OCI-LY7 (cell line): ENCODE measurements around the gene ATP6V1C2. TPM values are rescaled to one million over a fixed set of nuclear protein-coding genes. Genes with fewer than 3 reads are reported as not detected.
"Not testable (repeated sequence)": the region's sequence is repeated elsewhere in the genome, so short reads cannot be mapped to it uniquely, and the experiment has no call there.

ENCODE experiments used
- BruUV-seq: library from RNA; stranded (reverse); fragments of 400-500 nt; replicated peaks from 2 replicates; lab custom pipeline; 2021; lab: Mats Ljungman, UMichigan
- CTCF ChIA-PET: fragments of 300-600 bp; sonication (Branson Sonifier 250); formaldehyde crosslinking; loops from one replicate; lab custom pipeline; 2022; ENCODE audit warnings: antibody characterized with exemption; ENCODE audit not compliant: unreplicated experiment; lab: Charles Lee
- POLR2A ChIA-PET: fragments of 300-600 bp; sonication (Branson Sonifier 250); formaldehyde crosslinking; loops from one replicate; lab custom pipeline; 2022; ENCODE audit warnings: antibody characterized with exemption; lab: Charles Lee
- DNase-seq: peaks from one replicate; pipeline ENCODE4 v3.0.0-alpha.2; 2015; ENCODE audit warnings: low spot score
- H2AFZ ChIP-seq: fragments of 200-600 bp; sonication (generic), shearing (Covaris generic); 2 replicates; pipeline ENCODE4 v1.6.1; 2014; ENCODE audit warnings: mild to moderate bottlenecking, antibody characterized with exemption, low read length, moderate library complexity
- H3K27ac ChIP-seq: fragments of 200-600 bp; sonication (generic); 2 replicates; pipeline ENCODE4 v1.5.1; 2014; ENCODE audit warnings: mixed run types, low read depth, mild to moderate bottlenecking, moderate library complexity, low read length, inconsistent platforms; ENCODE audit not compliant: poor library complexity, severe bottlenecking
- H3K36me3 ChIP-seq: fragments of 200-600 bp; sonication (generic); 2 replicates; pipeline ENCODE4 v1.6.1; 2014; ENCODE audit warnings: mild to moderate bottlenecking, antibody characterized with exemption, low read length, moderate library complexity, mixed read lengths; ENCODE audit not compliant: insufficient read depth
- H3K4me1 ChIP-seq: fragments of 200-600 bp; sonication (generic); 2 replicates; pipeline ENCODE4 v1.5.1; 2014; ENCODE audit warnings: mild to moderate bottlenecking, low read length; ENCODE audit not compliant: insufficient read depth, poor library complexity, severe bottlenecking
- H3K4me2 ChIP-seq: fragments of 200-600 bp; sonication (generic); 2 replicates; pipeline ENCODE4 v1.6.1; 2014; ENCODE audit warnings: mild to moderate bottlenecking, low read length
- H3K4me3 ChIP-seq: fragments of 200-600 bp; sonication (generic); 2 replicates; pipeline ENCODE4 v1.5.1; 2014; ENCODE audit warnings: mild to moderate bottlenecking, low read depth, low read length; ENCODE audit not compliant: poor library complexity, severe bottlenecking
- H3K79me2 ChIP-seq: fragments of 200-600 bp; sonication (generic); 2 replicates; pipeline ENCODE4 v1.6.1; 2016; ENCODE audit warnings: low read depth, mild to moderate bottlenecking, low read length, moderate library complexity, mixed read lengths; ENCODE audit not compliant: insufficient read depth
- H3K9me2 ChIP-seq: fragments of 200-600 bp; sonication (generic); 2 replicates; pipeline ENCODE4 v1.6.1; 2016; ENCODE audit warnings: mild to moderate bottlenecking, low read length, mixed read lengths; ENCODE audit not compliant: insufficient read depth
- H3K9me3 ChIP-seq: fragments of 200-600 bp; sonication (generic); 2 replicates; pipeline ENCODE4 v1.6.1; 2014; ENCODE audit warnings: mild to moderate bottlenecking, mixed run types, low read length, mixed read lengths
- H4K20me1 ChIP-seq: fragments of 200-600 bp; sonication (generic); 2 replicates; pipeline ENCODE4 v1.6.1; 2014; ENCODE audit warnings: mild to moderate bottlenecking, antibody characterized with exemption, low read length, moderate library complexity, mixed read lengths; ENCODE audit not compliant: insufficient read depth
- CTCF ChIP-seq: fragments of 200-600 bp; sonication (generic); conservative IDR thresholded peaks from 2 replicates; pipeline ENCODE4 v1.5.1; 2014; ENCODE audit warnings: mild to moderate bottlenecking, antibody characterized with exemption, low read length, moderate library complexity, mixed read lengths
- EZH2phosphoT487 ChIP-seq: fragments of 200-600 bp; sonication (generic); IDR thresholded peaks from 2 replicates; pipeline ENCODE4 v1.6.1; 2018; ENCODE audit warnings: low read depth, borderline replicate concordance, mild to moderate bottlenecking, mixed run types, antibody characterized with exemption, low read length, moderate library complexity, mixed read lengths
- intact Hi-C: fragments of 100-400 bp; cut with micrococcal nuclease; formaldehyde crosslinking; loops from one replicate; pipeline ENCODE4 v1.10.0; 2022; ENCODE audit not compliant: unreplicated experiment
- total RNA-seq, 2 experiments: library from RNA; depleted of rRNA in 1 of 2; stranded (reverse); fragments of >200 nt in 1 of 2; shearing (Covaris generic) in 1 of 2; gene quantifications; 2 replicates each; pipeline ENCODE4 v1.2.3, GENCODE V29; 2014 to 2022

ATP6V1C2 gene
- total RNA-seq, 2 experiments from 2014 or later, result 0.13 TPM; not detected in 1

GRCh38 chr2:10780491-10780820 lies 59.0 kb downstream of the ATP6V1C2 start:
- Histone ChIP-seq H3K9me3 (no peaks in the 10 kb centered on the region), H3K4me2 (no peak overlapping the region), H3K4me3 (no peak overlapping the region), H3K9me2 (no peaks in the 10 kb centered on the region), H4K20me1 (no peaks in the 10 kb centered on the region), H2AFZ (no peak overlapping the region), H3K4me1 (no peaks in the 10 kb centered on the region), H3K27ac (no peak overlapping the region), H3K36me3 (peaks cover 59% of the 10 kb centered on the region), H3K79me2 (no peaks in the 10 kb centered on the region)
- CTCF ChIA-PET, result no interaction called here
- POLR2A ChIA-PET, result no interaction called here
- TF ChIP-seq EZH2phosphoT487 (no peak), CTCF (no peak)
- no peak for DNase-seq
- intact Hi-C loops, result no loop called here
- no TSS peak for BruUV-seq

GRCh38 chr2:10780821-10781220 lies 59.4 kb downstream of the ATP6V1C2 start:
- H3K79me2 ChIP-seq, H2AFZ ChIP-seq, BruUV-seq, H4K20me1 ChIP-seq, H3K27ac ChIP-seq, H3K4me3 ChIP-seq, H3K9me3 ChIP-seq, DNase-seq, CTCF ChIA-PET, intact Hi-C loops, H3K4me2 ChIP-seq, H3K4me1 ChIP-seq, POLR2A ChIA-PET, H3K9me2 ChIP-seq: not testable (repeated sequence)
- peaks cover 63% of the 10 kb centered on the region for H3K36me3 ChIP-seq

GRCh38 chr2:10781746-10782145 lies 60.3 kb downstream of the ATP6V1C2 start:
- no peaks in the 10 kb centered on the region for H3K79me2 ChIP-seq
- no peak overlapping the region for H3K4me2 ChIP-seq
- no peaks in the 10 kb centered on the region for H3K4me1 ChIP-seq
- peaks cover 72% of the 10 kb centered on the region for H3K36me3 ChIP-seq
- TF ChIP-seq CTCF (no peak), EZH2phosphoT487 (no peak)
- intact Hi-C loops, result no loop called here
- no peaks in the 10 kb centered on the region for H4K20me1 ChIP-seq
- H3K27ac ChIP-seq, result no peak overlapping the region
- H3K9me2 ChIP-seq, result no peaks in the 10 kb centered on the region
- H3K4me3 ChIP-seq, result no peak overlapping the region
- no peaks in the 10 kb centered on the region for H3K9me3 ChIP-seq
- H2AFZ ChIP-seq, result no peak overlapping the region
- ChIA-PET POLR2A (interaction anchor here (0.6 to 1.5 kb wide), 3 partner anchors 9 to 92 kb away, joined by 3 to 6 read pairs (median 4); no protein-coding TSS in a partner anchor), CTCF (no interaction called here)
- DNase-seq, result no peak
- no TSS peak for BruUV-seq
